Body of pancreas (tissue), 4 donors: Measurements from ENCODE around the gene CCDC190. TPM values are rescaled to one million over a fixed set of nuclear protein-coding genes. Genes with fewer than 3 reads are reported as not detected.

Source experiments
- ATAC-seq: fragments of 150-250 bp; one replicate; pipeline ENCODE4 v1.9.1; 2016
- DNase-seq, 4 donors: peaks; one replicate each; pipeline ENCODE4 v3.0.0-alpha.2; 2019
- H3K27ac ChIP-seq, 4 donors: fragments of 200-600 bp; sonication (generic); 1 replicate in 3 of 4; 2 replicates in 1 of 4; pipeline versions ENCODE4 v1.5.1 to v1.6.1; 2016 to 2019; ENCODE audit warnings: mild to moderate bottlenecking in 1 of 4, mixed read lengths in 1 of 4, moderate library complexity in 1 of 4
- H3K27me3 ChIP-seq, 2 donors: fragments of 200-600 bp; sonication (generic); one replicate each; pipeline ENCODE4 v1.6.0; 2016; ENCODE audit warnings: mild to moderate bottlenecking in 1 of 2
- H3K36me3 ChIP-seq, 2 donors: fragments of 200-600 bp; sonication (generic); replicated peaks in 1 of 2; 2 replicates each; pipeline ENCODE4 v1.5.1; 2016; ENCODE audit warnings: low read depth in 2 of 2; ENCODE audit not compliant: insufficient read depth in 1 of 2
- H3K4me1 ChIP-seq: fragments of 200-600 bp; sonication (generic); one replicate; pipeline ENCODE4 v1.6.0; 2016
- H3K4me3 ChIP-seq, 2 donors: fragments of 200-600 bp; sonication (generic); 1 replicate in 1 of 2; 2 replicates in 1 of 2; pipeline ENCODE4 v1.5.1; 2016 to 2019
- H3K9me3 ChIP-seq, 3 donors: fragments of 200-600 bp; sonication (generic); 1 replicate in 2 of 3; 2 replicates in 1 of 3; pipeline ENCODE4 v1.5.1; 2016
- POLR2A ChIP-seq, 3 donors: fragments of 450-650 bp; IDR thresholded peaks; one replicate each; pipeline ENCODE4 v1.6.1; 2016; ENCODE audit warnings: antibody characterized with exemption in 3 of 3, mild to moderate bottlenecking in 2 of 3
- WGBS, 2 donors: methylation state at CpG; one replicate each; pipeline ENCODE4 v1.1.5; 2017; 5-methylcytosine and 5-hydroxymethylcytosine counted together
- intact Hi-C: fragments of 100-400 bp; cut with DNase I; formaldehyde crosslinking; loops from one replicate; pipeline ENCODE4 v1.15.1; 2023
- total RNA-seq, 2 donors: library from RNA; depleted of rRNA; stranded (reverse); fragments of >200 nt; gene quantifications; one replicate each; pipeline ENCODE4 v1.1.0, GENCODE V29; 2016
- TF ChIP-seq, protein P1 (sequence below), 7 experiments: fragments of 450-650 bp in 4 of 7; fragments of 200-600 bp in 3 of 7; sonication (generic) in 3 of 7; IDR thresholded peaks; one replicate each; pipeline ENCODE4 v1.5.1; 2016 to 2019; ENCODE audit warnings: antibody characterized with exemption in 7 of 7

The CCDC190 gene, protein sequence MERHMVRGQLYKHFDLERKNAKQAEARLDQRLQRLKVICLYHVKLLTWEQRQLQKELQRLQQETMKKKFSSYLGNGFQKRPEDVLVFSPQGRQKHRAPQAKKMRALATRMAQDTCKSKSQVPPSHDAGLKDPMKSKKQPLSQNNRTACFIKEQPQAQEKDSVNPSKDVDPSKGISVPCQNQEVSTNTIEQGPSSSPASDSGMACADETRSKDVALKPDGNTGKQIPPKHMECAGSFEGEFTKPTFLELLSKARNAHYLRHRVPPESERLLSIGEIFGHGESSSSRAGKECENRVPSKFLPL
- total RNA-seq: not detected

DNA sequence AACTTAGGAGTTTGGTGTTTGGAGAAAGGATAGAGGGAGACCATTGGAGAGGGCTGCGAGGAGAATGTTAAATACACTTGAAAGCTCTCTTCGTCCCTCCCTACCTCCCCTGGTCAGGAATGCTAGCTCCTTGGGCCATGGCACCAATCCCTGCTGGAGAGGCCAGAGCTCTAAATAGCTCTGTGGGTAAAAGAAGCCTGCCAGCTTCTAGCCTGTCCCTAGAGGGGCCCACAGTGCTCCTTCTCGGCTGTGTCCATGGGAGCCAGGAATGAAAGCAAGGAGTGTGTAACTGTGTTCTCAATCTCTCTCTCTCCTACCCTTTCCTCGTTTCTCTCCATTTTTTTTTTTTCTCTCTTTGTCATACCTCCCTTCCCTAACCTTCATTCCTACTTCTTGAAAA lies at the start of gene CCDC190:
Gene CCDC190, minus strand, starts transcription at position 75 of the 400 bp plus-strand sequence. CDS start 1,529 bp downstream, outside the sequence.
- H3K4me3 ChIP-seq: no peak within 1 kb of the TSS
- intact Hi-C loops: no loop called here
- H3K4me1 ChIP-seq: no peaks in the 10 kb centered on the region
- H3K36me3 ChIP-seq: no peaks in the 10 kb centered on the region
- no peak for DNase-seq
- 50 to 75% methylated on average over 4 of the region's 4 CpGs for WGBS, 2 donors
- H3K27me3 ChIP-seq: no peaks in the 10 kb centered on the region
- no peak within 1 kb of the TSS for H3K27ac ChIP-seq
- no peak for TF ChIP-seq POLR2A (IDR thresholded peaks at IDR 0.05)
- TF ChIP-seq, protein P1, sequence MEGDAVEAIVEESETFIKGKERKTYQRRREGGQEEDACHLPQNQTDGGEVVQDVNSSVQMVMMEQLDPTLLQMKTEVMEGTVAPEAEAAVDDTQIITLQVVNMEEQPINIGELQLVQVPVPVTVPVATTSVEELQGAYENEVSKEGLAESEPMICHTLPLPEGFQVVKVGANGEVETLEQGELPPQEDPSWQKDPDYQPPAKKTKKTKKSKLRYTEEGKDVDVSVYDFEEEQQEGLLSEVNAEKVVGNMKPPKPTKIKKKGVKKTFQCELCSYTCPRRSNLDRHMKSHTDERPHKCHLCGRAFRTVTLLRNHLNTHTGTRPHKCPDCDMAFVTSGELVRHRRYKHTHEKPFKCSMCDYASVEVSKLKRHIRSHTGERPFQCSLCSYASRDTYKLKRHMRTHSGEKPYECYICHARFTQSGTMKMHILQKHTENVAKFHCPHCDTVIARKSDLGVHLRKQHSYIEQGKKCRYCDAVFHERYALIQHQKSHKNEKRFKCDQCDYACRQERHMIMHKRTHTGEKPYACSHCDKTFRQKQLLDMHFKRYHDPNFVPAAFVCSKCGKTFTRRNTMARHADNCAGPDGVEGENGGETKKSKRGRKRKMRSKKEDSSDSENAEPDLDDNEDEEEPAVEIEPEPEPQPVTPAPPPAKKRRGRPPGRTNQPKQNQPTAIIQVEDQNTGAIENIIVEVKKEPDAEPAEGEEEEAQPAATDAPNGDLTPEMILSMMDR (IDR thresholded peaks at IDR 0.05): no peak
- H3K9me3 ChIP-seq: no peaks in the 10 kb centered on the region
- ATAC-seq: no peak

DNA sequence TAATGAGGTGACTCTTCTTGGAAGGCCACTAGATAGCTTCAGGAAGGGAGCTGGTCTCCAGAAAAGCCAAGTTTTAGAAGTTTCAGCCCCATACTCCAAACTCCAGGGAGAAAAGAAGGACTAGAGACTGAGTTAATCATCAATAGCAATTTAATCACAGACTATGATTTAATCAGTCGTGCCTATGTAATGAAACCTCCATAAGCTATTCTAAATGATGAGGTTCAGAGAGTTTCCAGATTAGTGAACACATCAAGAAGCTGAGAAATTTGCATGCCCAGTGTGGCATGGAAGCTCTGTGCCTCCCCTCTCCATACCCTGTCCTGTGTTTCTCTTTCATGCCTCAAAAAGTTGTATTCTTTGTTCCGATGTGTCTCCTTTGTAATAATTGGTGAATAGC lies 49.2 kb upstream of the CCDC190 start:
- WGBS, 2 donors: 76 to 89% methylated on average over 2 of the region's 2 CpGs
- no peak for DNase-seq
- no peak overlapping the region for H3K4me3 ChIP-seq
- ATAC-seq: no peak
- no peaks in the 10 kb centered on the region for H3K27me3 ChIP-seq
- no peak overlapping the region for H3K27ac ChIP-seq
- H3K4me1 ChIP-seq: no peaks in the 10 kb centered on the region
- no peaks in the 10 kb centered on the region for H3K36me3 ChIP-seq
- intact Hi-C loops: no loop called here
- TF ChIP-seq, protein P1 (IDR thresholded peaks at IDR 0.05): no peak
- TF ChIP-seq POLR2A (IDR thresholded peaks at IDR 0.05): no peak
- H3K9me3 ChIP-seq: no peaks in the 10 kb centered on the region

DNA sequence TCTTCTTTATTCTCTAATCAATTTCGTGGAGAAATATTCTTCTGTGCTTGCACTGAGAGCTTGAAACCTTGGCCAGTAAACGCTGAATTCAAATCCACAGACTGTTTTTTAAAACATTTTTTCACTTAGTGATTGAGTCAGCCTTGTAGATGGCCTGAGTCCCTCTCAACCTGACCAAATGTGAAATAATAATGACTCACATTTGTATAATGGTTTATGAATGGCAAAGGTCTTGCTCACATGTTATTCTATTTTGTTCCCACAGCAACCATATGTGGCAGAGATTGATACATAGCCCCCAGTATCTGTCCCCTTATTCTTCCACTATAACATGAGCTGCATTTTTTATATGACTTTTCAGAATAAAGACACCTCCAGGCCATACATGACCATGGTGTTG lies 47.8 kb upstream of the CCDC190 start:
- no peak for ATAC-seq

DNA sequence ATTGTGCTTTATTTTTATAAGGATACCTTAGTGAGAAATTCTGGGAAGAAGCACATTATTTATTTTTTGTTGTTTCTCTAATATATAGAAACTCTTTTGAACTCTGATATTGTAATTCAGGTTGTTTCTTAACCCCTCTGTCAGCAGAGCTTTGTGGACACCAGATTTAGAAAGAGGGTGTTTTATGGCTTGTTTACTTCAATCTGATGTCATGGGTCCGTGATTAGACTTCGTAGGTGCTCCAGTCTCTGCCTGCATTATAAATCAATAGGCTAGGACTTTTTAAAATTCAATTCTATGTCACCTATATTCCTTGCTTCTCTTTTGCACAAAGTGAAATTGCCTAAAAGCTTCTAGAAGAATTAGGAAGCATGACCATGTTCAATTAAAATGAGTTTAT lies 47.3 kb upstream of the CCDC190 start:
- Histone ChIP-seq H3K27ac (no peak overlapping the region), H3K4me3 (no peak overlapping the region), H3K4me1 (no peaks in the 10 kb centered on the region), H3K27me3 (no peaks in the 10 kb centered on the region), H3K36me3 (no peaks in the 10 kb centered on the region), H3K9me3 (no peaks in the 10 kb centered on the region)
- ATAC-seq: no peak
- intact Hi-C loops: no loop called here
- 24 to 28% methylated on average over 2 of the region's 2 CpGs for WGBS, 2 donors
- DNase-seq: no peak
- TF ChIP-seq POLR2A (IDR thresholded peaks at IDR 0.05): no peak
- TF ChIP-seq, protein P1 (IDR thresholded peaks at IDR 0.05): no peak

More for the DNA sequence above, 47.8 kb upstream of the CCDC190 start:
- Histone ChIP-seq H3K4me3 (no peak overlapping the region), H3K4me1 (no peaks in the 10 kb centered on the region), H3K27me3 (no peaks in the 10 kb centered on the region), H3K27ac (no peak overlapping the region), H3K9me3 (no peaks in the 10 kb centered on the region), H3K36me3 (no peaks in the 10 kb centered on the region)
- DNase-seq: no peak
- intact Hi-C loops: no loop called here
- 20 to 32% methylated on average over 2 of the region's 2 CpGs for WGBS, 2 donors
- TF ChIP-seq POLR2A (IDR thresholded peaks at IDR 0.05): no peak
- TF ChIP-seq, protein P1 (IDR thresholded peaks at IDR 0.05): no peak

DNA sequence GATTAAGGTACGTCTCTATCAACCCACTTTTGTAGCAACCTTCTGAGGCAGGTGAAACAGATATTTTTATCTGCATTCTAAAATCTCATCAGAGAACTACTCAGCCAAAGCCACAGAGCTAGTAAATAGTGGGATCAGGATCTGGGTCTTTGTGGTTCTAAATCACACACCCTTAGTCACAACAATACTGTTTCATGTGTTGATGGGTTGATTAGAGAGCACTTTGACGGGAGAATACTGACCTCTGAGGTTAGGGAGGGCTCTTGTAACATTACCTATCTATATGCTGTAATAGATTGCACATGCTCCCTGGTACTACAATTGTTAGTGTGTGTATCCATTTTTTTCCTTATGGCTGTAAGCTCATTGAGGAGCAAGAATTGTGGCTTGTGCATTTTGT lies 45.5 kb upstream of the CCDC190 start:
- Histone ChIP-seq H3K27ac (no peak overlapping the region), H3K4me3 (no peak overlapping the region), H3K36me3 (no peaks in the 10 kb centered on the region), H3K27me3 (no peaks in the 10 kb centered on the region), H3K4me1 (no peaks in the 10 kb centered on the region), H3K9me3 (no peaks in the 10 kb centered on the region)
- WGBS, 2 donors: 66 to 71% methylated on average over 2 of the region's 2 CpGs
- intact Hi-C loops: no loop called here
- TF ChIP-seq, protein P1 (IDR thresholded peaks at IDR 0.05): no peak
- no peak for TF ChIP-seq POLR2A (IDR thresholded peaks at IDR 0.05)
- no peak for DNase-seq
- ATAC-seq: no peak
